Dendritic cell treated with granulocyte-macrophage colony-stimulating factor and Interleukin-4, amounts not matched to agents 40 ng/mL and 50 ng/mL, for 4 days (primary cell): ENCODE data around the gene EPM2AIP1.

ENCODE experiments used
- H3K27ac Mint-ChIP-seq: one replicate; pipeline ENCODE4 v1.8.0; 2022; ENCODE audit warnings: mild to moderate bottlenecking, mixed read lengths
- H3K27me3 Mint-ChIP-seq: one replicate; pipeline ENCODE4 v1.8.0; 2022; ENCODE audit warnings: mild to moderate bottlenecking, mixed read lengths
- H3K36me3 Mint-ChIP-seq: one replicate; pipeline ENCODE4 v1.8.0; 2022; ENCODE audit warnings: low read depth, mixed read lengths
- H3K4me1 Mint-ChIP-seq: one replicate; pipeline ENCODE4 v1.8.0; 2022; ENCODE audit warnings: low read depth, mixed read lengths
- H3K4me3 Mint-ChIP-seq: one replicate; pipeline ENCODE4 v1.8.0; 2022; ENCODE audit warnings: mild to moderate bottlenecking, moderate library complexity, mixed read lengths
- H3K9me3 Mint-ChIP-seq: one replicate; pipeline ENCODE4 v1.8.0; 2022; ENCODE audit warnings: mixed read lengths
- intact Hi-C: fragments of 100-400 bp; cut with micrococcal nuclease; formaldehyde crosslinking; loops from one replicate; pipeline ENCODE4 v1.15.0; 2022

Gene EPM2AIP1

DNA sequence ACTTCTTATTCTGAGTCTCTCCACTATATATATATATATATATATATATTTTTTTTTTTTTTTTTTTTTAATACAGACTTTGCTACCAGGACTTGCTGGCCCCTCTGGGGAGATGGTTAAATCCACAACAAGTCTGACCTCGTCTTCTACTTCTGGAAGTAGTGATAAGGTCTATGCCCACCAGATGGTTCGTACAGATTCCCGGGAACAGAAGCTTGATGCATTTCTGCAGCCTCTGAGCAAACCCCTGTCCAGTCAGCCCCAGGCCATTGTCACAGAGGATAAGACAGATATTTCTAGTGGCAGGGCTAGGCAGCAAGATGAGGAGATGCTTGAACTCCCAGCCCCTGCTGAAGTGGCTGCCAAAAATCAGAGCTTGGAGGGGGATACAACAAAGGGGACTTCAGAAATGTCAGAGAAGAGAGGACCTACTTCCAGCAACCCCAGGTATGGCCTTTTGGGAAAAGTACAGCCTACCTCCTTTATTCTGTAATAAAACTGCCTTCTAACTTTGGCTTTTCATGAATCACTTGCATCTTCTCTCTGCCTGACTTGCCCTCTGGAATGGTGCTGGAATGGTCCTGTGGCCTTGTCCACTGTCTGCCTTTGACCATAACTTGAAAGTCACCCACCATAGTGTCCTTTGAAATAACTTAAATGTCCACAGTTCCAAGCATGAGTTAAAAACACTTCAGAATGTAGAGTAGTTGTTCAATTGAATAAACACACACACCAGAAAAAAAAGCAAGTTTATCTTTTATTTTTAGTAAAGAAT, 32.8 kb upstream of the EPM2AIP1 start:
- Mint-ChIP-seq H3K27ac (no peak overlapping the region), H3K4me3 (no peak overlapping the region), H3K4me1 (peaks cover 53% of the 10 kb centered on the region), H3K9me3 (no peaks in the 10 kb centered on the region), H3K36me3 (peaks cover 82% of the 10 kb centered on the region), H3K27me3 (no peaks in the 10 kb centered on the region)
- intact Hi-C loops, result no loop called here

DNA sequence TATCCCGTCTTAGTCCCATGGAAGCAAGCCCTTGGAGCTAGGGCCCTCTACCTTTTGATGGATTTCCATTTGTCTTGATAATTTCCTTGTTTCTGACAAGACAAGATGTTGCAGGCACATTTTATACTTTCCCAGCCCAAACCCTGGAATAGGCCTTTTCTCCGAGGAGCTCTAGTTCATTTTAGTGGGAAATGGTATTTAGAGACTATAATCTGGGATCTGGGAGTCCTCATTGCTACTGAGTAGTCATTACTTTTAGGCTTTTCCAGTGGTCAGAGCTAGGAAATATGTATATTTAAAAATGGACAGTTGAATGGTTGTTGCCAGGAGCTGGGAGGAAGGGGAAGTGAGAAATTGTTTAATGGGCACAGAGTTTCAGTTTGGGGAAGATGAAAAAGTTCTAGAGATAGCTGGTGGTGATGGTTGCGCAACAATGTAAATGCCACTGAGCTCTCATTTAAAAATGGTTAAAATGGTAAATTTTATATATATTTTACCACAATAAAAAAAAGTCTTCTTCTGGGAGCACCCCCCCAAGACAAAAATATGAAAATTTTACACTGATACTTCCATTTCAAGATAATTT, 32.0 kb upstream of the EPM2AIP1 start:
- Mint-ChIP-seq H3K27me3 (no peaks in the 10 kb centered on the region), H3K4me1 (peaks cover 53% of the 10 kb centered on the region), H3K4me3 (no peak overlapping the region), H3K27ac (peak overlapping the region; percentile 73), H3K9me3 (no peaks in the 10 kb centered on the region), H3K36me3 (peaks cover 82% of the 10 kb centered on the region)
- intact Hi-C loops, result no loop called here

DNA sequence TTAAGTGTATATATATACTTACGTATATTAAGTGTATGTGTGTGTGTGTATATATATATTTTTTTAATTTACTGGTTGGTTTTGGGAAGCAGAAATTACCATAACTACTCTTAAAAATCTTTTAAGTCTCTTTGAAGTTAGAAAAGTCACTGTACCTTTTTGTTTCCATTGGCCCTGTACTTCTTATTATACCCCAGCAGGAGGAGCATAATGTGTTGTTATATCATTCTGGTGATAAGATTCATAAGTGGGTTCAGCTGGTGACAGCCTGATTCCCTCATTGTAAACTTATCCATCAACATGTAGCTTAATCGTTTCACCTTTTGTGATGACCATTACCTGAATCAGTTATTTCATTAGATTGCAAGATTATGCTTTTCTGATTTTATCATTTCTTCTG, 31.2 kb upstream of the EPM2AIP1 start:
- Mint-ChIP-seq H3K27me3 (no peaks in the 10 kb centered on the region), H3K9me3 (no peaks in the 10 kb centered on the region), H3K4me3 (no peak overlapping the region), H3K27ac (peak overlapping the region; percentile 73), H3K4me1 (peaks cover 53% of the 10 kb centered on the region), H3K36me3 (peaks cover 83% of the 10 kb centered on the region)
- intact Hi-C loops, result no loop called here

DNA sequence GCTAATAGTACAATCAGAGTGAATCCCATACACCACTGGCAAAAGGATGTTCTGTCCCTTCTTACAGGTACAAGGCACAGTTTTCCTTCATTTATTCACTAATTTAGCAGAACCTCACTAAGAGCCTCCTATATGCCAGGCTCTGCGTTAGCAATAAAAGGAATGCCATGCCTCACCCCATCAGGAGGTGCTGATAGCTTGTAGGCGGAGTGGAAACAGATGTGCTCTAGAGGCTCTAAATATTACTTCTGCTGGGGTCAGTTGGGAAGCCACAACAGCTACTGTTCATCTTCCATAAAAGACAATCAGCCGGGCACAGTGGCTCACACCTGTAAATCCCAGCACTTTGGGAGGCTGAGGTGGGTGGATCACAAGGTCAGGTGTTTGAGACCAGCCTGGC, 24.8 kb upstream of the EPM2AIP1 start:
- no peak overlapping the region for H3K27ac Mint-ChIP-seq
- no peak overlapping the region for H3K4me3 Mint-ChIP-seq
- no peaks in the 10 kb centered on the region for H3K9me3 Mint-ChIP-seq
- peaks cover 94% of the 10 kb centered on the region for H3K36me3 Mint-ChIP-seq
- peaks cover 13% of the 10 kb centered on the region for H3K4me1 Mint-ChIP-seq
- H3K27me3 Mint-ChIP-seq, result no peaks in the 10 kb centered on the region
- intact Hi-C loops, result no loop called here

DNA sequence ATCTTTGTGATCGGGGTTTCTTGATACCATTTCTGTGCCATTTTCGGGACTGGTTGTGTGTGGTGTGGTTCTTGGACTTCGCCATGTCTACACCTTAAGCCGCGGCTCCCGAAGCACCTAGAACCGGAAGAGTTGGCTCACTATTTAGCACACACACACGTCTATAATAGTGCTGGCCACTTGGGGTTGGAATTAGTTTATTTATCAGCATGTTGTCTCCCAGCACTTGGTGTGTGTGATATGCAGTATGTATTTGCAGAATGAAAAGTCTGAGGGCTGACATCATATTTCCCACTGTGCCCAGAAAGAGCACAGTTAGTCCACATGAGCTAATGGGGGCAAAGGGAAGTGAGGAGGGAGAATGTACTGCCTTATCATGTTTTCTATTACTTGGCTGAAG, 24.0 kb upstream of the EPM2AIP1 start:
- peaks cover 94% of the 10 kb centered on the region for H3K36me3 Mint-ChIP-seq
- H3K27ac Mint-ChIP-seq, result no peak overlapping the region
- H3K9me3 Mint-ChIP-seq, result no peaks in the 10 kb centered on the region
- H3K4me3 Mint-ChIP-seq, result no peak overlapping the region
- peaks cover 5% of the 10 kb centered on the region for H3K4me1 Mint-ChIP-seq
- H3K27me3 Mint-ChIP-seq, result no peaks in the 10 kb centered on the region
- intact Hi-C loops, result no loop called here

DNA sequence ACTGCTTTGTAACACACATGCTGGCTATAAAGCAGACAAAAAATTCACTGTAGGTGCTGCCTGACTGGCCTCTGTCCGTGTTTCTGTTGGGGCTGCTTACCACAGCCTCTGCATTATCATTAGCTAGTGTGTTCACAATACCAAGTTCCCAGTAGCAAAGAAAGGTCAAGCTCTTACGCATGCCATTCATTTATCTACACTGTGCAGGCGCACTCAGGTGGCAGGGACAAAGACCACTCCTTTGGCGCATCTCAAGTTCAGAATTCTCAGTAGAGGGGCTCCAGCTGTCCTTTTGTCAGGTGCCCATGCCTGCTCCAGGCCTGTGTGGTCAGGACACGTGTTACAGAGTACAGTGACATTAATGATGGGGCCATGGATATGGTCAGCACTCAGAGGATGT, 22.7 kb upstream of the EPM2AIP1 start:
- H3K36me3 Mint-ChIP-seq, result peaks cover 94% of the 10 kb centered on the region
- H3K9me3 Mint-ChIP-seq, result no peaks in the 10 kb centered on the region
- no peaks in the 10 kb centered on the region for H3K27me3 Mint-ChIP-seq

DNA sequence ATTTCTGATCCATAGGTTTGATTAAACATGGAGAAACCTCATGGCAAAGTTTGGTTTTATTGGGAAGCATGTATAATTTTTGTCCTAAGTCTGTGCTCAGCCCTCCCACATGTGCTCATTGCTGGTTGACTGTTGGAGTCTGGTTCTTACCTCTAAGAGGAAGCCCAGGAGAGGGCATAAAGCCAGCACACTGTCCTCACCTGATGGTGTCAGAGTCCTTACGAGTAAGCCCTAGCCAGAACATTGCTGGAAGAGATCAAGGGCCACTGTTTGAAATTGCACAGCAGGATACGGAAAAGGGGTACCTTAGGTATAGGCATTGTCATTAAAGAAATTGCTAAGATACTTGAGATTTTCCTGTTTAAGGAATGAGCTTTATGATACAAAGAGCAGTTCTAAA, 21.7 kb upstream of the EPM2AIP1 start:
- Mint-ChIP-seq H3K9me3 (no peaks in the 10 kb centered on the region), H3K4me3 (no peak overlapping the region), H3K4me1 (no peaks in the 10 kb centered on the region), H3K27me3 (no peaks in the 10 kb centered on the region), H3K27ac (no peak overlapping the region), H3K36me3 (peaks cover 91% of the 10 kb centered on the region)
- intact Hi-C loops, result no loop called here

More for the DNA sequence above, 22.7 kb upstream of the EPM2AIP1 start:
- H3K4me1 Mint-ChIP-seq, result no peaks in the 10 kb centered on the region
- no peak overlapping the region for H3K27ac Mint-ChIP-seq
- intact Hi-C loops, result no loop called here
- no peak overlapping the region for H3K4me3 Mint-ChIP-seq

DNA sequence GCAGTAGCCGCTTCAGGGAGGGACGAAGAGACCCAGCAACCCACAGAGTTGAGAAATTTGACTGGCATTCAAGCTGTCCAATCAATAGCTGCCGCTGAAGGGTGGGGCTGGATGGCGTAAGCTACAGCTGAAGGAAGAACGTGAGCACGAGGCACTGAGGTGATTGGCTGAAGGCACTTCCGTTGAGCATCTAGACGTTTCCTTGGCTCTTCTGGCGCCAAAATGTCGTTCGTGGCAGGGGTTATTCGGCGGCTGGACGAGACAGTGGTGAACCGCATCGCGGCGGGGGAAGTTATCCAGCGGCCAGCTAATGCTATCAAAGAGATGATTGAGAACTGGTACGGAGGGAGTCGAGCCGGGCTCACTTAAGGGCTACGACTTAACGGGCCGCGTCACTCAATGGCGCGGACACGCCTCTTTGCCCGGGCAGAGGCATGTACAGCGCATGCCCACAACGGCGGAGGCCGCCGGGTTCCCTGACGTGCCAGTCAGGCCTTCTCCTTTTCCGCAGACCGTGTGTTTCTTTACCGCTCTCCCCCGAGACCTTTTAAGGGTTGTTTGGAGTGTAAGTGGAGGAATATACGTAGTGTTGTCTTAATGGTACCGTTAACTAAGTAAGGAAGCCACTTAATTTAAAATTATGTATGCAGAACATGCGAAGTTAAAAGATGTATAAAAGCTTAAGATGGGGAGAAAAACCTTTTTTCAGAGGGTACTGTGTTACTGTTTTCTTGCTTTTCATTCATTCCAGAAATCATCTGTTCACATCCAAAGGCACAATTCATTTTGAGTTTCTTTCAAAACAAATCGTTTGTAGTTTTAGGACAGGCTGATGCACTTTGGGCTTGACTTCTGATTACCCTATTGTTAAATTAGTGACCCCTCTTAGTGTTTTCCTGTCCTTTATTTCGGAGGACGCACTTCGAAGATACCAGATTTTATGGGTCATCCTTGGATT, 674 bp upstream of the EPM2AIP1 start, which contains the start of gene MLH1:
TSS of gene MLH1 (plus strand) at position 193 of the 958 bp plus-strand sequence. CDS start at position 223, 30 bp downstream.
- Mint-ChIP-seq H3K36me3 (no peaks in the 10 kb centered on the region), H3K27ac (no peak within 1 kb of the TSS), H3K4me1 (peaks cover 16% of the 10 kb centered on the region), H3K27me3 (no peaks in the 10 kb centered on the region), H3K9me3 (no peaks in the 10 kb centered on the region), H3K4me3 (no peak within 1 kb of the TSS)
- intact Hi-C loops, result loop anchor here (1.0 kb wide), 1 partner anchor 85 kb away; no protein-coding TSS in a partner anchor

DNA sequence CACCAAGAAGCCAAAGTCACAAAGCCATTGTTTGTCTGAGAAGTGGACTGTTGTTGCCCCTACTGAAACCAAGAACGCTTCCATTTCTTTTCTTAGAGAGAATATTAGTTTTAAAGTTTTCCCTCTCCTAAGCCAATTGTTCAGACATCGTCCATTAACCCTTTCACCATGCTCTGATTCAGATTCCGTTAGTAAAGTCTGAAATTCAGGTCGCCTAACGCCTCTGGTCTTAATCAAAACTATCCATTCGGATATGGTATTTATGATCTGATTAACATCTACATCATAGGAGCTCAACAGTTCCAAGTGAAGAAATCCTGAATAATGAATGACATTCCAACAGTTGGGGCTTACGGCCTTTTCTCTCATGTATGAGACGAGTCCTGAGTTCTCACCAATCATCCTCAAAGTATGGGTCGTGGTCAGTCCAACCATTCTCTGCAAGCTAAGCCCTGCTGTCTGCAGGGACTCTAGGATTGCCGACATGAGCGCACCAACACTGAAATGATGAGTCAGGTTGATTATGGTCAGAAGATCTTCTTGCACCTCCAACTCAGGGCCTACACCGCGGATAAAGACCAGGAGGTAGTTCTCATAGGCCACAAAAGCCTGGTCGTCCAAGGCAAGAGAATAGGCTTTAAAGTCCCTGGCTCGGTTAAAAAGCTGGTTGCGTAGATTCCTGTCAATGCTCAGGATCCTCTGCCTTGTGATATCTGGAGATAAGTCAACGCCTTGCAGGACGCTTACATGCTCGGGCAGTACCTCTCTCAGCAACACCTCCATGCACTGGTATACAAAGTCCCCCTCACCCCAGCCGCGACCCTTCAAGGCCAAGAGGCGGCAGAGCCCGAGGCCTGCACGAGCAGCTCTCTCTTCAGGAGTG, 767 bp downstream of the EPM2AIP1 start:
- Mint-ChIP-seq H3K27ac (no peak overlapping the region), H3K4me3 (no peak overlapping the region), H3K9me3 (no peaks in the 10 kb centered on the region), H3K36me3 (peaks cover 14% of the 10 kb centered on the region), H3K4me1 (peaks cover 22% of the 10 kb centered on the region), H3K27me3 (no peaks in the 10 kb centered on the region)
- intact Hi-C loops, result no loop called here

DNA sequence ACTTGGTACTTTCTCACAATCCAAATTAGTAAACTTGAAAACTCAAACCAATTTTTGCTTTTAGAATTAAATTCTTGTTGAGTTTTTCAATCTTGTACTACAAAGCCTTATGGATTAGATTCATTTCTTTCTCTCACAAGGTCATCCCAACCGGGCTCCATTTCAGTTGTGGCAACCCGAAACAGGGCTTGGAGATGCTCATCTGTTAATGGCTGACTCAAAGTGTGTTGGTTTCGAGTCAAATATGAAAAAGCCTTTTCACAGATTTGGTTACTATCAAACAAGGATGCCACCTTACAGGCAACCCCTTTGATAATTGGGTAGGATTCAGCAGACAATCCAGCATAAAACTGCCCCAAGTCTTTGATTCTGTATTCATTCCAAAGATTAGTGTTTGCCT, 1.8 kb downstream of the EPM2AIP1 start:
- Mint-ChIP-seq H3K4me1 (peaks cover 19% of the 10 kb centered on the region), H3K4me3 (no peak overlapping the region), H3K27ac (no peak overlapping the region), H3K27me3 (no peaks in the 10 kb centered on the region), H3K36me3 (peaks cover 24% of the 10 kb centered on the region), H3K9me3 (no peaks in the 10 kb centered on the region)
- intact Hi-C loops, result no loop called here

DNA sequence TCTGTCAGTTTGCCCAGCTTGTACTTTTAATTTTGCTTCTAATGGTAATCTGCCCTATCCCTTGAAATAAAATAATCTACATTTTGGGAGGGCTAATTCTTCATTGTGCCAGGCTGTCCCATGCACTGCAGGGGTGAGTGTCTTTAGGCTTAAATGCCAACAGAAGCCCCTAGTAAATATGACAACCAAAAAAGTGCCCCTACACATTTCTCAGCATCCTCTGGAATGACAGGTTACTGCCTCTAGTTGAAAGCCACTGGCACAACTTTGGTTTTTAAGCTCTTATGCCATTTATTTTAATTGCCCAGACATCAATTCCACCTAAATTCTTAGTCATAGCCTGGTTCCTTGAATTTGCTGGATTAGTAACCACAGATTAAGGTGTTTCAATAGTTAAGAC, 3.4 kb downstream of the EPM2AIP1 start:
- H3K36me3 Mint-ChIP-seq, result peaks cover 40% of the 10 kb centered on the region

DNA sequence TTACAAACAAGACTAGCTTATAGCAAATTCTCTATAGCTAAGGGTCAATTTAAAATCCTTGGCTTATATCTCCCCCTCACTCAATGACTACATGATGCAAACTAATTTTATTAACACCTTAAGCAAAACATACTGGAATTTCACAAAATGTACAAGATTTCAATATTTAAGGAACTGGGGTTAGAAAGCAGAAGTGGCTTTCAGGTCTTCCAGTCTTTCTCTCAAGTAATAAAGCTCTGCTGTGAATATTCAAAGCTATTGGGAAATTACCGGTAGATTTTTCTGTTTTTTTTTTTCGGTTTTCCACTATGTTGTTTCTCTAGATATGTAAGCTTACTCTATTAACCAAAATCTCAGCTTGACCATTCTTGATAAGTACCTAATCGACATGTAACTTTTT, 3.9 kb downstream of the EPM2AIP1 start:
- peaks cover 46% of the 10 kb centered on the region for H3K36me3 Mint-ChIP-seq
- intact Hi-C loops, result no loop called here
- H3K27me3 Mint-ChIP-seq, result no peaks in the 10 kb centered on the region
- no peaks in the 10 kb centered on the region for H3K9me3 Mint-ChIP-seq
- H3K4me1 Mint-ChIP-seq, result peaks cover 19% of the 10 kb centered on the region
- peak overlapping the region; percentile 51 for H3K4me3 Mint-ChIP-seq
- H3K27ac Mint-ChIP-seq, result no peak overlapping the region

More for the DNA sequence above, 3.4 kb downstream of the EPM2AIP1 start:
- Mint-ChIP-seq H3K4me3 (peak overlapping the region; percentile 51), H3K27me3 (no peaks in the 10 kb centered on the region), H3K4me1 (peaks cover 19% of the 10 kb centered on the region), H3K27ac (no peak overlapping the region), H3K9me3 (no peaks in the 10 kb centered on the region)
- intact Hi-C loops, result no loop called here

DNA sequence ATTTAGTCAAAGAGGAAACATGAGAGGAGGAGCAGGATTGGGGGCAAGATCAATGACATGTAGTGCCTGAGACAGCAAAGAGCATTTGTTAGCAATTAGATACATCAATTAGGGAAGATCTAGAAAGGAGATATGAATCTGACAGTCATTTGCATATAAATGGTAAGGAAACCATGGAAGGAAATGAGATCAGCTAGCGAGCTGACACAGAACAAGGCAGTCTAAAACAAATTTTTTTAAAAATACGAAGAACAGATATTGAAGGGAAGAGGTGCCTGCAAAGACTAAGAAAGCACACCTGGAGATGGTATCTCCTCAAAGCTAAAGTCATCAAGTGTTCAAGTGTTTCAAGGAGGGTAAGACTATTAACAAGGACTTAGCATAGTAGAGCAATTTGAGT, 4.6 kb downstream of the EPM2AIP1 start:
- intact Hi-C loops, result no loop called here
- no peak overlapping the region for H3K27ac Mint-ChIP-seq
- peaks cover 19% of the 10 kb centered on the region for H3K4me1 Mint-ChIP-seq
- peak overlapping the region; percentile 0 for H3K4me3 Mint-ChIP-seq
- no peaks in the 10 kb centered on the region for H3K27me3 Mint-ChIP-seq
- H3K9me3 Mint-ChIP-seq, result no peaks in the 10 kb centered on the region
- H3K36me3 Mint-ChIP-seq, result peaks cover 52% of the 10 kb centered on the region
